Naive thymus-derived CD4-positive, alpha-beta T cell (primary cell): ENCODE measurements around the gene RHEX. TPM values are rescaled to one million over a fixed set of nuclear protein-coding genes. Genes with fewer than 3 reads are reported as not detected.

Source experiments
- ATAC-seq: fragments of 150-1000 bp; cut with Tn5 transposase; 2 replicates; pipeline ENCODE4 v1.10.0; 2021; ENCODE audit warnings: mild to moderate bottlenecking, moderate library complexity
- CTCF ChIA-PET: fragments of 350-600 bp; sonication (Branson Sonifier 250); formaldehyde crosslinking; loops from one replicate; lab custom pipeline; 2021; ENCODE audit warnings: antibody characterized with exemption; lab: Charles Lee
- POLR2A ChIA-PET: fragments of 350-600 bp; sonication (Branson Sonifier 250); formaldehyde crosslinking; loops from one replicate; lab custom pipeline; 2021; ENCODE audit warnings: antibody characterized with exemption, inconsistent platforms; lab: Charles Lee
- DNase-seq, 9 donors: peaks; one replicate each; pipeline versions ENCODE4 v3.0.0 to v3.0.0-alpha.2; 2020 to 2022; ENCODE audit warnings: mixed read lengths in 1 of 9
- H3K27ac ChIP-seq: one replicate; pipeline ENCODE4 v1.7.0; 2013; ENCODE audit warnings: mild to moderate bottlenecking, low read depth, low read length, moderate library complexity
- H3K27me3 ChIP-seq, 2 donors: one replicate each; pipeline ENCODE4 v1.7.0; 2013; ENCODE audit warnings: low read length in 2 of 2, mild to moderate bottlenecking in 2 of 2, moderate library complexity in 2 of 2; ENCODE audit not compliant: control insufficient read depth in 2 of 2, insufficient read depth in 2 of 2
- H3K36me3 ChIP-seq, 3 experiments: 1 replicate in 2 of 3; 2 replicates in 1 of 3; pipeline ENCODE4 v1.7.0; 2013; ENCODE audit warnings: low read length in 3 of 3, mild to moderate bottlenecking in 3 of 3, moderate library complexity in 1 of 3; ENCODE audit not compliant: insufficient read depth in 3 of 3, control insufficient read depth in 2 of 3
- H3K4me1 ChIP-seq, 2 donors: one replicate each; pipeline ENCODE4 v1.7.0; 2013; ENCODE audit warnings: low read length in 2 of 2, mild to moderate bottlenecking in 2 of 2, moderate library complexity in 1 of 2; ENCODE audit not compliant: control insufficient read depth in 2 of 2, insufficient read depth in 2 of 2
- H3K4me3 ChIP-seq: 2 replicates; pipeline ENCODE4 v1.7.0; 2013; ENCODE audit warnings: mild to moderate bottlenecking, low read length
- H3K9me3 ChIP-seq, 3 experiments: 1 replicate in 2 of 3; 2 replicates in 1 of 3; pipeline ENCODE4 v1.7.0; 2013; ENCODE audit warnings: low read length in 3 of 3; ENCODE audit not compliant: control insufficient read depth in 2 of 3
- H3K27ac Mint-ChIP-seq, 9 donors: one replicate each; pipeline ENCODE4 v1.8.0; 2020 to 2022; ENCODE audit warnings: mixed read lengths in 9 of 9, mild to moderate bottlenecking in 8 of 9, moderate library complexity in 5 of 9, inconsistent platforms in 2 of 9
- H3K27me3 Mint-ChIP-seq, 5 donors: one replicate each; pipeline ENCODE4 v1.8.0; 2021 to 2022; ENCODE audit warnings: mixed read lengths in 5 of 5, mild to moderate bottlenecking in 1 of 5
- H3K36me3 Mint-ChIP-seq, 5 donors: one replicate each; pipeline ENCODE4 v1.8.0; 2020 to 2022; ENCODE audit warnings: mixed read lengths in 5 of 5, mild to moderate bottlenecking in 3 of 5, inconsistent platforms in 1 of 5
- H3K4me1 Mint-ChIP-seq, 7 donors: one replicate each; pipeline ENCODE4 v1.8.0; 2020 to 2022; ENCODE audit warnings: mixed read lengths in 7 of 7, mild to moderate bottlenecking in 3 of 7, inconsistent platforms in 1 of 7
- H3K4me3 Mint-ChIP-seq, 10 donors: one replicate each; pipeline ENCODE4 v1.8.0; 2020 to 2022; ENCODE audit warnings: mild to moderate bottlenecking in 10 of 10, mixed read lengths in 10 of 10, moderate library complexity in 6 of 10, inconsistent platforms in 2 of 10
- H3K9me3 Mint-ChIP-seq, 11 donors: one replicate each; pipeline ENCODE4 v1.8.0; 2020 to 2022; ENCODE audit warnings: mixed read lengths in 11 of 11, mild to moderate bottlenecking in 4 of 11, inconsistent platforms in 1 of 11, moderate library complexity in 1 of 11
- intact Hi-C, 2 donors: fragments of 100-400 bp; cut with micrococcal nuclease; formaldehyde crosslinking; loops; one replicate each; pipeline ENCODE4 v1.15.1; 2023
- polyA plus RNA-seq, 2 donors: library from polyadenylated mRNA; unstranded; fragments of 300-500 nt; fragmentation: Illumina TruSeq; gene quantifications; one replicate each; pipeline ENCODE4 v1.2.3, GENCODE V29; 2021
- total RNA-seq, 6 experiments: library from RNA in 5 of 6; stranded (reverse) in 5 of 6; gene quantifications; 1 replicate in 5 of 6; 2 replicates in 1 of 6; pipeline ENCODE4 v1.2.3 and lab custom pipeline; 2021 to 2026

RHEX gene
- total and polyA plus RNA-seq, 7 experiments from 2014 or later, result 0.22 to 2.8 (median 0.72) TPM; not detected in 3

GRCh38 chr1:206106328-206107167 is 53.6 kb downstream of the RHEX start:
- Histone ChIP-seq H3K27me3 (no peaks in the 10 kb centered on the region), H3K9me3 (no peaks in the 10 kb centered on the region), H3K36me3 (no peaks in the 10 kb centered on the region), H3K4me1 (no peaks in the 10 kb centered on the region), H3K4me3 (no peak overlapping the region), H3K27ac (no peak overlapping the region)
- H3K9me3 Mint-ChIP-seq, result peaks cover 0 to 1% (median 0%) of the 10 kb centered on the region in 11 donors
- no peaks in the 10 kb centered on the region for H3K36me3 Mint-ChIP-seq
- H3K27me3 Mint-ChIP-seq, result peaks cover 0 to 33% (median 3%) of the 10 kb centered on the region in 5 donors
- POLR2A ChIA-PET, result interaction anchor here (0.6 kb wide), 1 partner anchor 24 kb away, joined by 3 read pairs; no protein-coding TSS in a partner anchor
- H3K4me1 Mint-ChIP-seq, result peaks cover 0 to 6% (median 0%) of the 10 kb centered on the region in 7 donors
- no peak overlapping the region for H3K27ac Mint-ChIP-seq
- intact Hi-C loops, result loop anchor here (1.0 to 2.0 kb wide), 5 partner anchors 76 to 447 kb away; no protein-coding TSS in a partner anchor
- peak; percentile 90 for ATAC-seq
- DNase-seq, result peak; percentile 37 to 77 (median 67)
- CTCF ChIA-PET, result interaction anchor here (0.9 to 3.3 kb wide), 9 partner anchors 8 to 448 kb away, joined by 3 to 34 read pairs (median 6); no protein-coding TSS in a partner anchor
- H3K4me3 Mint-ChIP-seq, result no peak overlapping the region

- ChIA-PET POLR2A (no interaction called here), CTCF (interaction anchor here (1.2 to 3.3 kb wide), 6 partner anchors 8 to 189 kb away, joined by 3 to 34 read pairs (median 9); no protein-coding TSS in a partner anchor)
- intact Hi-C loops, result loop anchor here in 1 of 2 donors (2.0 kb wide), 1 partner anchor 188 kb away; no protein-coding TSS in a partner anchor
- DNase-seq (no peak), ATAC-seq (no peak)
- H3K9me3 ChIP-seq, result no peaks in the 10 kb centered on the region
- Mint-ChIP-seq H3K4me1 (peaks cover 0 to 6% (median 0%) of the 10 kb centered on the region in 7 donors), H3K36me3 (no peaks in the 10 kb centered on the region), H3K4me3 (no peak overlapping the region), H3K27me3 (peaks cover 0 to 29% (median 0%) of the 10 kb centered on the region in 5 donors), H3K9me3 (peaks cover 0 to 1% (median 0%) of the 10 kb centered on the region in 11 donors), H3K27ac (no peak overlapping the region)
- H3K4me1 ChIP-seq, result no peaks in the 10 kb centered on the region
- no peaks in the 10 kb centered on the region for H3K27me3 ChIP-seq
- no peak overlapping the region for H3K4me3 ChIP-seq
- H3K27ac ChIP-seq, result no peak overlapping the region
- H3K36me3 ChIP-seq, result no peaks in the 10 kb centered on the region
These were observed 54.2 kb downstream of the RHEX start for GRCh38 chr1:206107168-206107544.

GRCh38 chr1:206108635-206109034 is 55.7 kb downstream of the RHEX start:
- no peak overlapping the region for H3K27ac ChIP-seq
- intact Hi-C loops, result no loop called here
- H3K27ac Mint-ChIP-seq, result no peak overlapping the region

GRCh38 chr1:206109718-206110117 is 56.7 kb downstream of the RHEX start:
- H3K27me3 Mint-ChIP-seq, result peaks cover 0 to 29% (median 4%) of the 10 kb centered on the region in 5 donors
- H3K27ac ChIP-seq, result no peak overlapping the region
- no peak overlapping the region for H3K4me3 Mint-ChIP-seq
- CTCF ChIA-PET, result no interaction called here
- ATAC-seq (no peak), DNase-seq (no peak)
- H3K9me3 ChIP-seq, result no peaks in the 10 kb centered on the region
- H3K4me1 ChIP-seq, result no peaks in the 10 kb centered on the region
- H3K27me3 ChIP-seq, result no peaks in the 10 kb centered on the region
- peaks cover 0 to 1% (median 0%) of the 10 kb centered on the region in 11 donors for H3K9me3 Mint-ChIP-seq
- POLR2A ChIA-PET, result no interaction called here
- H3K36me3 Mint-ChIP-seq, result no peaks in the 10 kb centered on the region
- peaks cover 0 to 4% (median 0%) of the 10 kb centered on the region in 7 donors for H3K4me1 Mint-ChIP-seq
- intact Hi-C loops, result no loop called here
- no peak overlapping the region for H3K27ac Mint-ChIP-seq
- no peaks in the 10 kb centered on the region for H3K36me3 ChIP-seq
- H3K4me3 ChIP-seq, result no peak overlapping the region

More at GRCh38 chr1:206108635-206109034, 55.7 kb downstream of the RHEX start:
- ATAC-seq, result no peak
- H3K4me3 ChIP-seq, result no peak overlapping the region
- Mint-ChIP-seq H3K27me3 (peaks cover 0 to 21% (median 0%) of the 10 kb centered on the region in 5 donors), H3K4me3 (no peak overlapping the region), H3K4me1 (peaks cover 0 to 6% (median 0%) of the 10 kb centered on the region in 7 donors), H3K9me3 (peaks cover 0 to 1% (median 0%) of the 10 kb centered on the region in 11 donors), H3K36me3 (no peaks in the 10 kb centered on the region)
- ChIA-PET POLR2A (no interaction called here), CTCF (interaction anchor here (0.8 to 1.8 kb wide), 6 partner anchors 10 to 189 kb away, joined by 3 to 8 read pairs (median 4); no protein-coding TSS in a partner anchor)
- no peak for DNase-seq
- no peaks in the 10 kb centered on the region for H3K36me3 ChIP-seq
- H3K4me1 ChIP-seq, result no peaks in the 10 kb centered on the region
- H3K27me3 ChIP-seq, result no peaks in the 10 kb centered on the region
- no peaks in the 10 kb centered on the region for H3K9me3 ChIP-seq

GRCh38 chr1:206110161-206110560 is 57.2 kb downstream of the RHEX start:
- DNase-seq (no peak), ATAC-seq (no peak)
- no peaks in the 10 kb centered on the region for H3K4me1 ChIP-seq
- ChIA-PET CTCF (interaction anchor here (1.8 kb wide), 1 partner anchor 79 kb away, joined by 6 read pairs; no protein-coding TSS in a partner anchor), POLR2A (no interaction called here)
- Mint-ChIP-seq H3K4me3 (no peak overlapping the region), H3K4me1 (peaks cover 0 to 4% (median 0%) of the 10 kb centered on the region in 7 donors), H3K27me3 (peaks cover 0 to 33% (median 4%) of the 10 kb centered on the region in 5 donors), H3K27ac (no peak overlapping the region), H3K36me3 (no peaks in the 10 kb centered on the region), H3K9me3 (peaks cover 0 to 1% (median 0%) of the 10 kb centered on the region in 11 donors)
- intact Hi-C loops, result no loop called here
- H3K27me3 ChIP-seq, result no peaks in the 10 kb centered on the region
- no peak overlapping the region for H3K27ac ChIP-seq
- H3K9me3 ChIP-seq, result no peaks in the 10 kb centered on the region
- no peaks in the 10 kb centered on the region for H3K36me3 ChIP-seq
- no peak overlapping the region for H3K4me3 ChIP-seq

- Mint-ChIP-seq H3K27me3 (peaks cover 0 to 40% (median 4%) of the 10 kb centered on the region in 5 donors), H3K36me3 (no peaks in the 10 kb centered on the region), H3K27ac (peak overlapping the region in 1 of 9 donors; percentile 81), H3K4me1 (peaks cover 0 to 4% (median 0%) of the 10 kb centered on the region in 7 donors), H3K9me3 (peaks cover 0 to 1% (median 0%) of the 10 kb centered on the region in 11 donors), H3K4me3 (no peak overlapping the region)
- Histone ChIP-seq H3K27me3 (no peaks in the 10 kb centered on the region), H3K36me3 (no peaks in the 10 kb centered on the region), H3K4me1 (no peaks in the 10 kb centered on the region), H3K4me3 (no peak overlapping the region), H3K9me3 (no peaks in the 10 kb centered on the region), H3K27ac (no peak overlapping the region)
- ATAC-seq (no peak), DNase-seq (no peak)
- intact Hi-C loops, result no loop called here
- POLR2A ChIA-PET, result no interaction called here
- CTCF ChIA-PET, result interaction anchor here (0.8 to 1.8 kb wide), 3 partner anchors 7 to 81 kb away, joined by 3 to 6 read pairs (median 4); no protein-coding TSS in a partner anchor
These were observed 57.8 kb downstream of the RHEX start for GRCh38 chr1:206110820-206111219.
